IMR-90 (cell line): ENCODE results near the gene TIPIN. TPM values are rescaled to one million over a fixed set of nuclear protein-coding genes. Genes with fewer than 3 reads are reported as not detected.
"Not testable (repeated sequence)": the region's sequence is repeated elsewhere in the genome, so short reads cannot be mapped to it uniquely, and the experiment has no call there.

ENCODE experiments used
- ATAC-seq: fragments of 200-7000 bp; cut with Tn5 transposase; 2 replicates; pipeline ENCODE4 v1.9.1; 2020; ENCODE audit warnings: low read depth, mild to moderate bottlenecking, moderate library complexity
- BruUV-seq: library from RNA; stranded (reverse); fragments of 400-500 nt; replicated peaks from 2 replicates; lab custom pipeline; 2021; lab: Mats Ljungman, UMichigan
- CTCF ChIA-PET: fragments of 300-600 bp; formaldehyde crosslinking; extraction: SDS; loops from one replicate; lab custom pipeline; 2021; ENCODE audit warnings: antibody characterized with exemption; lab: Yijun Ruan, JAX
- POLR2A ChIA-PET: fragments of 300-600 bp; sonication (Branson Sonifier 250); formaldehyde crosslinking; loops from one replicate; lab custom pipeline; 2022; ENCODE audit warnings: antibody characterized with exemption; ENCODE audit not compliant: unreplicated experiment; lab: Charles Lee
- DNase-seq: peaks from one replicate; pipeline ENCODE4 v3.0.0; 2013
- H2AFZ ChIP-seq: replicated peaks from 2 replicates; pipeline ENCODE3; 2013; ENCODE audit warnings: low read length, mild to moderate bottlenecking; ENCODE audit not compliant: poor library complexity
- H2AK5ac ChIP-seq: 2 replicates; pipeline ENCODE4 v1.6.1; 2013; ENCODE audit warnings: low read depth, low read length, inconsistent platforms
- H2AK9ac ChIP-seq: replicated peaks from 2 replicates; pipeline ENCODE3; 2013; ENCODE audit warnings: mild to moderate bottlenecking, low read depth, low read length, moderate library complexity; ENCODE audit not compliant: poor library complexity
- H2BK120ac ChIP-seq: 2 replicates; pipeline ENCODE4 v1.6.1; 2013; ENCODE audit warnings: low read depth, low read length, inconsistent platforms
- H2BK15ac ChIP-seq: 3 replicates; pipeline ENCODE4 v1.6.1; 2013; ENCODE audit warnings: low read depth, low read length, inconsistent platforms
- H2BK20ac ChIP-seq: 2 replicates; pipeline ENCODE4 v1.6.1; 2013; ENCODE audit warnings: low read depth, mild to moderate bottlenecking, inconsistent platforms, low read length, moderate library complexity
- H2BK5ac ChIP-seq: 2 replicates; pipeline ENCODE4 v1.6.1; 2013; ENCODE audit warnings: mild to moderate bottlenecking, low read depth, low read length, inconsistent platforms; ENCODE audit not compliant: poor library complexity, severe bottlenecking
- H3K14ac ChIP-seq: replicated peaks from 2 replicates; pipeline ENCODE4 v1.6.1; 2013; ENCODE audit warnings: low read depth, low read length, inconsistent platforms
- H3K18ac ChIP-seq: 2 replicates; pipeline ENCODE4 v1.6.1; 2013; ENCODE audit warnings: low read depth, low read length, control low read depth
- H3K23ac ChIP-seq: 2 replicates; pipeline ENCODE4 v1.6.1; 2013; ENCODE audit warnings: low read depth, low read length, inconsistent platforms
- H3K27ac ChIP-seq: 2 replicates; pipeline ENCODE4 v1.5.1; 2013; ENCODE audit warnings: mild to moderate bottlenecking, control low read depth, low read length; ENCODE audit not compliant: insufficient read depth
- H3K27me3 ChIP-seq: 2 replicates; pipeline ENCODE4 v1.6.1; 2013; ENCODE audit warnings: low read length; ENCODE audit not compliant: control insufficient read depth, insufficient read depth
- H3K36me3 ChIP-seq: 2 replicates; pipeline ENCODE4 v1.6.1; 2013; ENCODE audit warnings: low read length, mixed read lengths; ENCODE audit not compliant: control insufficient read depth, insufficient read depth
- H3K4ac ChIP-seq: 2 replicates; pipeline ENCODE4 v1.6.1; 2013; ENCODE audit warnings: low read depth, low read length, inconsistent platforms
- H3K4me1 ChIP-seq: 2 replicates; pipeline ENCODE4 v1.6.1; 2013; ENCODE audit warnings: low read length, mixed read lengths; ENCODE audit not compliant: control insufficient read depth, insufficient read depth
- H3K4me2 ChIP-seq: 2 replicates; pipeline ENCODE4 v1.6.1; 2013; ENCODE audit warnings: low read depth, mild to moderate bottlenecking, control low read depth, low read length, moderate library complexity
- H3K4me3 ChIP-seq: 2 replicates; pipeline ENCODE4 v1.5.1; 2013; ENCODE audit warnings: low read depth, mild to moderate bottlenecking, control low read depth, low read length, moderate library complexity; ENCODE audit not compliant: insufficient read depth
- H3K56ac ChIP-seq: 2 replicates; pipeline ENCODE4 v1.6.1; 2013; ENCODE audit warnings: low read length, inconsistent platforms; ENCODE audit not compliant: insufficient read depth; ENCODE audit errors: extremely low read depth
- H3K79me1 ChIP-seq, 2 experiments: 2 replicates each; pipeline ENCODE4 v1.6.1; 2013; ENCODE audit warnings: low read length in 2 of 2, inconsistent platforms in 1 of 2, low read depth in 1 of 2
- H3K9ac ChIP-seq: 2 replicates; pipeline ENCODE4 v1.6.1; 2013; ENCODE audit warnings: low read depth, low read length, control low read depth
- H3K9me1 ChIP-seq: 2 replicates; pipeline ENCODE4 v1.6.1; 2013; ENCODE audit warnings: low read length, inconsistent platforms; ENCODE audit not compliant: insufficient read depth
- H3K9me3 ChIP-seq: 2 replicates; pipeline ENCODE4 v1.6.1; 2013; ENCODE audit warnings: low read length; ENCODE audit not compliant: control insufficient read depth, insufficient read depth
- H4K20me1 ChIP-seq: 2 replicates; pipeline ENCODE4 v1.6.1; 2013; ENCODE audit warnings: low read length, inconsistent platforms; ENCODE audit not compliant: insufficient read depth
- H4K5ac ChIP-seq: 2 replicates; pipeline ENCODE4 v1.6.1; 2013; ENCODE audit warnings: mild to moderate bottlenecking, low read depth, low read length, control low read depth
- H4K8ac ChIP-seq, 2 experiments: 2 replicates each; pipeline ENCODE4 v1.6.1; 2013; ENCODE audit warnings: low read depth in 2 of 2, low read length in 2 of 2, control low read depth in 1 of 2, inconsistent platforms in 1 of 2
- H4K91ac ChIP-seq: 2 replicates; pipeline ENCODE4 v1.6.1; 2013; ENCODE audit warnings: low read depth, low read length, inconsistent platforms; ENCODE audit not compliant: insufficient read depth
- WGBS, 2 experiments: methylation state at CpG; one replicate each; pipeline versions ENCODE4 v1.1.5 to v1.1.7; 2013; ENCODE audit warnings: missing lambda C conversion rate in 2 of 2; ENCODE audit not compliant: insufficient read length in 1 of 2; ENCODE audit errors: extremely low coverage in 2 of 2; 5-methylcytosine and 5-hydroxymethylcytosine counted together
- dilution Hi-C: fragments of 300-500 bp; cut with HindIII; formaldehyde crosslinking; loops from one replicate; pipeline ENCODE4 v1.14.3; 2018; ENCODE audit warnings: low sequenced_read_pairs; ENCODE audit not compliant: unreplicated experiment
- in situ Hi-C: fragments of 300-500 bp; cut with MboI; formaldehyde crosslinking; loops from 3 replicates; pipeline ENCODE4 v1.14.3; 2019; ENCODE audit warnings: low sequenced_read_pairs, inconsistent platforms, mixed read lengths
- intact Hi-C: fragments of 100-400 bp; cut with micrococcal nuclease; formaldehyde crosslinking; loops from 2 replicates; pipeline ENCODE4 v1.10.0; 2022
- polyA plus RNA-seq, 3 experiments: library from polyadenylated mRNA; depleted of rRNA; stranded (reverse); fragments of >200 nt; gene quantifications; 2 replicates each; pipeline ENCODE4 v1.2.3, GENCODE V29; 2012; ENCODE audit warnings: low replicate concordance in 1 of 3
- total RNA-seq: library from RNA; depleted of rRNA; stranded (reverse); fragments of >200 nt; gene quantifications from 2 replicates; pipeline ENCODE4 v1.2.3, GENCODE V29; 2012

The TIPIN gene
- total and polyA plus RNA-seq, 2 of the 4 experiments (the other 2 are of a cell fraction): 6.3 to 7.3 TPM

DNA sequence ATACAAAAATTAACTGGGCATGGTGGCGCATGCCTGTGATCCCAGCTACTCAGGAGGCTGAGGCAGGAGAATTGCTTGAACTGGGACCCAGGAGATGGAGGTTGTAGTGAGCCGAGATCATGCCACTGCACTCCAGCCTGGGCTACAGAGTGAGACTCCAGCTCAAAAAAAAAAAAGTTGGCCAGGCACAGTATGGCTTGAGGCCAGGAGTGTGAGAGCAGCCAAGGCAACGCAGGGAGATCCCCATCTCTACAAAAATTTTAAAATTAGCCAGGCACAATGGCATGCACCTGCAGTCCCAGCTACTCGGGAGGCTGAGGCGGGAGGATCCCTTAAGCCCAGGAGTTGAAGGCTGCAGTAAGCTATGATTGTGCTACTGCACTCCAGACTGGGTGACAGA is 8.0 kb downstream of the TIPIN start:
- H2AK5ac ChIP-seq, H3K9me1 ChIP-seq, ATAC-seq, H4K91ac ChIP-seq, H3K27ac ChIP-seq, H2BK20ac ChIP-seq, H3K27me3 ChIP-seq, dilution Hi-C loops, DNase-seq, H3K9me3 ChIP-seq, H3K18ac ChIP-seq, H2BK120ac ChIP-seq, H3K4me2 ChIP-seq, H2AFZ ChIP-seq, H2BK5ac ChIP-seq, H3K56ac ChIP-seq, in situ Hi-C loops, H3K79me1 ChIP-seq, H3K4ac ChIP-seq, H3K4me3 ChIP-seq, intact Hi-C loops, BruUV-seq, H4K8ac ChIP-seq, H2AK9ac ChIP-seq, H3K4me1 ChIP-seq, H2BK15ac ChIP-seq, H3K9ac ChIP-seq, H4K20me1 ChIP-seq, H4K5ac ChIP-seq, H3K23ac ChIP-seq, H3K14ac ChIP-seq: not testable (repeated sequence)
- ChIA-PET CTCF (interaction anchor here (0.6 kb wide), 1 partner anchor 465 kb away, joined by 4 read pairs; no protein-coding TSS in a partner anchor), POLR2A (interaction anchor here (0.5 kb wide), 1 partner anchor 42 kb away, joined by 4 read pairs; no protein-coding TSS in a partner anchor)
- peaks cover 13% of the 10 kb centered on the region for H3K36me3 ChIP-seq
- 83% methylated on average over 1 of the region's 5 CpGs; no CpG with 5 or more reads in 1 of the 2 experiments for WGBS, 2 experiments
